ENCODE data around the gene POLA2.

POLA2 gene

GRCh38 chr11:65300621-65301275, 39.0 kb downstream of the POLA2 start:
- no peak for TF ChIP-seq CTCF (IDR thresholded peaks at IDR 0.05; ENCODE audit: insufficient read depth, low read depth, low read length, missing control alignments)
- DNase-seq (ENCODE audit: low read depth), result no peak
- H3K4me3 ChIP-seq (ENCODE audit: low read depth, low read length), result no peak overlapping the region

- H3K4me3 ChIP-seq (ENCODE audit: low read depth, low read length), result no peak overlapping the region
- no peak for TF ChIP-seq CTCF (IDR thresholded peaks at IDR 0.05; ENCODE audit: insufficient read depth, low read depth, low read length, missing control alignments)
- DNase-seq (ENCODE audit: low read depth), result no peak
These were observed 39.9 kb downstream of the POLA2 start for GRCh38 chr11:65301491-65302329.

- no peak for DNase-seq (ENCODE audit: low read depth)
- TF ChIP-seq CTCF (IDR thresholded peaks at IDR 0.05; ENCODE audit: insufficient read depth, low read depth, low read length, missing control alignments), result no peak
These were observed 41.8 kb downstream of the POLA2 start for GRCh38 chr11:65303555-65303954.

GRCh38 chr11:65304110-65304509, 42.3 kb downstream of the POLA2 start:
- DNase-seq (ENCODE audit: low read depth), result no peak
- H3K4me3 ChIP-seq (ENCODE audit: low read depth, low read length), result no peak overlapping the region
- no peak for TF ChIP-seq CTCF (IDR thresholded peaks at IDR 0.05; ENCODE audit: insufficient read depth, low read depth, low read length, missing control alignments)

More at GRCh38 chr11:65303555-65303954, 41.8 kb downstream of the POLA2 start:
- H3K4me3 ChIP-seq (ENCODE audit: low read depth, low read length), result no peak overlapping the region

- H3K4me3 ChIP-seq (ENCODE audit: low read depth, low read length), result no peak overlapping the region
- no peak for TF ChIP-seq CTCF (IDR thresholded peaks at IDR 0.05; ENCODE audit: insufficient read depth, low read depth, low read length, missing control alignments)
- no peak for DNase-seq (ENCODE audit: low read depth)
These were observed 42.9 kb downstream of the POLA2 start for GRCh38 chr11:65304613-65305012.

GRCh38 chr11:65305501-65306268, 43.9 kb downstream of the POLA2 start:
- no peak overlapping the region for H3K4me3 ChIP-seq (ENCODE audit: low read depth, low read length)
- TF ChIP-seq CTCF (IDR thresholded peaks at IDR 0.05; ENCODE audit: insufficient read depth, low read depth, low read length, missing control alignments), result no peak
- no peak for DNase-seq (ENCODE audit: low read depth)

All from GM12865 (cell line).